GM23338 (cell line): ENCODE data around the gene ADAMTSL2.

ENCODE experiments used
- CREB1 ChIP-seq: fragments of 250-450 bp; sonication (Bioruptor Pico); IDR thresholded peaks from 2 replicates; pipeline ENCODE4 v1.5.0; 2020; ENCODE audit warnings: low read depth, mild to moderate bottlenecking, moderate library complexity
- ZNF114 ChIP-seq: fragments of 250-450 bp; sonication (Bioruptor Pico); IDR thresholded peaks from 2 replicates; pipeline ENCODE4 v1.5.0; 2020; ENCODE audit warnings: mild to moderate bottlenecking, moderate library complexity
- ZNF331 ChIP-seq: fragments of 250-450 bp; sonication (Bioruptor Pico); IDR thresholded peaks from 2 replicates; pipeline ENCODE4 v1.5.0; 2020; ENCODE audit warnings: low read depth, mild to moderate bottlenecking, moderate library complexity
- TF ChIP-seq, protein P1 (sequence below), 2 experiments: fragments of 200-600 bp in 1 of 2; sonication (generic) in 1 of 2; conservative IDR thresholded peaks; 2 replicates each; pipeline versions ENCODE4 v1.5.1 to v1.6.1; 2016 to 2017; ENCODE audit warnings: antibody characterized with exemption in 2 of 2, low read depth in 2 of 2, mild to moderate bottlenecking in 2 of 2, moderate library complexity in 1 of 2
- TF ChIP-seq, protein P2 (sequence below): IDR thresholded peaks from one replicate; pipeline ENCODE4 v1.6.1; 2018; ENCODE audit warnings: antibody characterized with exemption; ENCODE audit not compliant: unreplicated experiment

DNA sequence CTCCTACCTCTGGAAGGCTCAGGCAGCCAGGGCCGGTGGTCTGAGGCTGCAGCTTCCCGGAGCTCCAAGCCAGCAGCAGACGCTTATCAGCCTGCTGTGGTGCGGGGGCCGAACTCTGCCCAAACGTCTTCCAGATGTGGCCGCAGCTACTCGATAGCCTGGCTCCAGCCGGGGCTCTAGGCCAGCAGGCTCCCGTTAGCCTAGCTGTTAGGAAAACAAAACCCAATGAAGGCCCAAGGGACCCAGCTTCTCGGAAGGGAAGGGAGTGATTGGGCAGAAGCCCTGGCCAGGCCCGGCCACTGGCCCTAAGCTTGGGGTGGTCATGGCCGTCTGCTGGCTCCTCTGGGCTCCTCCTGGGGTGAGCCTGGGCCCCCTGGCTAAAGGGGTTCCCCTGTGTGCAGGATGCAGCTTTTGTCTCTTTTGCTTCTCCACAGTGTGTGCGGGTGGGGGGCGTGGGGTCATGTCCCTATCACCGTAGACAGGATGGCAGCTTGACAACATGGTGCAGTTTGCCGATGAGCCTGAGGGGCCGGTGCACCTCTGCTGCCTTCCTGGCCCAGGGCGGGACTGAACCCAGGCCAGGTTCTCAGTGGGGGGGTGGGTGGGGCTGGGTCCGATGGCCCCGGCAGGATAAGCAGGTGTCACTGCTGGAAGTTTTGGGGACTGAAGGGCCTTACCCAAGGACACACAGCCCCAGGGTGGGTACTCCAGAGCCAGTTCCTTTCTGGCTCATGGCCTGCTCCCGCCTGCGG, 28.4 kb upstream of the ADAMTSL2 start:
- TF ChIP-seq, protein P1, sequence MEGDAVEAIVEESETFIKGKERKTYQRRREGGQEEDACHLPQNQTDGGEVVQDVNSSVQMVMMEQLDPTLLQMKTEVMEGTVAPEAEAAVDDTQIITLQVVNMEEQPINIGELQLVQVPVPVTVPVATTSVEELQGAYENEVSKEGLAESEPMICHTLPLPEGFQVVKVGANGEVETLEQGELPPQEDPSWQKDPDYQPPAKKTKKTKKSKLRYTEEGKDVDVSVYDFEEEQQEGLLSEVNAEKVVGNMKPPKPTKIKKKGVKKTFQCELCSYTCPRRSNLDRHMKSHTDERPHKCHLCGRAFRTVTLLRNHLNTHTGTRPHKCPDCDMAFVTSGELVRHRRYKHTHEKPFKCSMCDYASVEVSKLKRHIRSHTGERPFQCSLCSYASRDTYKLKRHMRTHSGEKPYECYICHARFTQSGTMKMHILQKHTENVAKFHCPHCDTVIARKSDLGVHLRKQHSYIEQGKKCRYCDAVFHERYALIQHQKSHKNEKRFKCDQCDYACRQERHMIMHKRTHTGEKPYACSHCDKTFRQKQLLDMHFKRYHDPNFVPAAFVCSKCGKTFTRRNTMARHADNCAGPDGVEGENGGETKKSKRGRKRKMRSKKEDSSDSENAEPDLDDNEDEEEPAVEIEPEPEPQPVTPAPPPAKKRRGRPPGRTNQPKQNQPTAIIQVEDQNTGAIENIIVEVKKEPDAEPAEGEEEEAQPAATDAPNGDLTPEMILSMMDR (conservative IDR thresholded peaks at IDR 0.05; ENCODE audit: low read depth in 2 of 2): no peak
- TF ChIP-seq ZNF331 (CRISPR knock-in tag): no peak
- TF ChIP-seq CREB1: no peak
- TF ChIP-seq, protein P2, sequence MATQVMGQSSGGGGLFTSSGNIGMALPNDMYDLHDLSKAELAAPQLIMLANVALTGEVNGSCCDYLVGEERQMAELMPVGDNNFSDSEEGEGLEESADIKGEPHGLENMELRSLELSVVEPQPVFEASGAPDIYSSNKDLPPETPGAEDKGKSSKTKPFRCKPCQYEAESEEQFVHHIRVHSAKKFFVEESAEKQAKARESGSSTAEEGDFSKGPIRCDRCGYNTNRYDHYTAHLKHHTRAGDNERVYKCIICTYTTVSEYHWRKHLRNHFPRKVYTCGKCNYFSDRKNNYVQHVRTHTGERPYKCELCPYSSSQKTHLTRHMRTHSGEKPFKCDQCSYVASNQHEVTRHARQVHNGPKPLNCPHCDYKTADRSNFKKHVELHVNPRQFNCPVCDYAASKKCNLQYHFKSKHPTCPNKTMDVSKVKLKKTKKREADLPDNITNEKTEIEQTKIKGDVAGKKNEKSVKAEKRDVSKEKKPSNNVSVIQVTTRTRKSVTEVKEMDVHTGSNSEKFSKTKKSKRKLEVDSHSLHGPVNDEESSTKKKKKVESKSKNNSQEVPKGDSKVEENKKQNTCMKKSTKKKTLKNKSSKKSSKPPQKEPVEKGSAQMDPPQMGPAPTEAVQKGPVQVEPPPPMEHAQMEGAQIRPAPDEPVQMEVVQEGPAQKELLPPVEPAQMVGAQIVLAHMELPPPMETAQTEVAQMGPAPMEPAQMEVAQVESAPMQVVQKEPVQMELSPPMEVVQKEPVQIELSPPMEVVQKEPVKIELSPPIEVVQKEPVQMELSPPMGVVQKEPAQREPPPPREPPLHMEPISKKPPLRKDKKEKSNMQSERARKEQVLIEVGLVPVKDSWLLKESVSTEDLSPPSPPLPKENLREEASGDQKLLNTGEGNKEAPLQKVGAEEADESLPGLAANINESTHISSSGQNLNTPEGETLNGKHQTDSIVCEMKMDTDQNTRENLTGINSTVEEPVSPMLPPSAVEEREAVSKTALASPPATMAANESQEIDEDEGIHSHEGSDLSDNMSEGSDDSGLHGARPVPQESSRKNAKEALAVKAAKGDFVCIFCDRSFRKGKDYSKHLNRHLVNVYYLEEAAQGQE: no peak
- TF ChIP-seq ZNF114 (CRISPR knock-in tag): no peak
